ENCODE measurements around the gene CD53.
"Not testable (repeated sequence)": the region's sequence is repeated elsewhere in the genome, so short reads cannot be mapped to it uniquely, and the experiment has no call there.

The CD53 gene, protein sequence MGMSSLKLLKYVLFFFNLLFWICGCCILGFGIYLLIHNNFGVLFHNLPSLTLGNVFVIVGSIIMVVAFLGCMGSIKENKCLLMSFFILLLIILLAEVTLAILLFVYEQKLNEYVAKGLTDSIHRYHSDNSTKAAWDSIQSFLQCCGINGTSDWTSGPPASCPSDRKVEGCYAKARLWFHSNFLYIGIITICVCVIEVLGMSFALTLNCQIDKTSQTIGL

DNA sequence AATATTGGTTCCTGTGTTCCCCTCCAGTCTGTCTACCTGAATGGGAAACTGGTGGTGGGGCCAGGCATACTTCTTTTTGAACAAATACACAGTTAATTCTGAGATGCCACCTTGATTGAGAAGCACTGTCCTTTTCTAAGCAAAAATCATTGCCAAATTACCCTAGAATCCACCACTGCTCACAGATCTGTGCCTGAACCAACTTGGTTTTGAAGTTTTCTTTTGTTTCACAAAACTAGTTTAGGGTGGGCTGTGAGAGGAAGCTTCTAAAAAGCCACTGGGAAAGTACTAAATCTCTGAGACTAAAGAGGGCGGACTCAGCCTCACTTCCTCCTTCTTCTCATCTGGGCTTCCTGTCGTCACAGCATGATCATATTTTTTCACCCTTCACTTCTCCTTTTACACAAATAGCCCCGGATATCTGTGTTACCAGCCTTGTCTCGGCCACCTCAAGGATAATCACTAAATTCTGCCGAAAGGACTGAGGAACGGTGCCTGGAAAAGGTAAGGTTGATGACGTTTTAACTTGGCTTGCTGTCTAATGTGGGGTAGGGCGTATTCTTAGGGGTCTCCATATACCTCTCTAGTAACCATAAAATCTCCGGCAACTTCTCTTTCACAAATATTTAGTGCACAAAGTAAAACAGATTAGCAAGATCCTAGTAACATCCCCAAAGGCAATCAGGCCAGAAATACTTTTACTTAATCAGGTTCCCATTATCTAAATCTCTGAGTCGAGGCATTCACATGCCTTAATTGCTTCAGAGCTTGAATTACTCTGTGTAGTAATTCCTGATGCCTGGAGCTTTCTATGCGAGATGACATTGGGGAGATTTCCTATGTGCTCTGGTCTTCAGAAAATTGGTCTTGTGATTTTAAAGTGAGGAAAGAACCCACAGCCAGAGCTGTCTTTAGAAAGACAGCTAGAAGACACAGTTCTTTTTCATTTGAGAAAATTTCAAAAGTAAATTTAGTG lies at the start of gene CD53:
CD53 (plus strand) TSS at position 404 of the 976 bp plus-strand sequence. CDS start 18,261 bp downstream, outside the sequence.
- Histone ChIP-seq H3K9me3 (ENCODE audit: control insufficient read depth, insufficient read depth, low read length) (no peaks in the 10 kb centered on the region), H3K36me3 (ENCODE audit: control insufficient read depth, insufficient read depth, low read length) (no peaks in the 10 kb centered on the region), H3K27me3 (ENCODE audit: control insufficient read depth, insufficient read depth, low read length) (no peaks in the 10 kb centered on the region), H3K4me3 (ENCODE audit: low read depth, low read length) (no peak within 1 kb of the TSS), H3K9ac (ENCODE audit: low read depth, low read length) (no peak within 1 kb of the TSS), H3K4me1 (ENCODE audit: control insufficient read depth, insufficient read depth, low read length) (peaks cover 7% of the 10 kb centered on the region)

DNA sequence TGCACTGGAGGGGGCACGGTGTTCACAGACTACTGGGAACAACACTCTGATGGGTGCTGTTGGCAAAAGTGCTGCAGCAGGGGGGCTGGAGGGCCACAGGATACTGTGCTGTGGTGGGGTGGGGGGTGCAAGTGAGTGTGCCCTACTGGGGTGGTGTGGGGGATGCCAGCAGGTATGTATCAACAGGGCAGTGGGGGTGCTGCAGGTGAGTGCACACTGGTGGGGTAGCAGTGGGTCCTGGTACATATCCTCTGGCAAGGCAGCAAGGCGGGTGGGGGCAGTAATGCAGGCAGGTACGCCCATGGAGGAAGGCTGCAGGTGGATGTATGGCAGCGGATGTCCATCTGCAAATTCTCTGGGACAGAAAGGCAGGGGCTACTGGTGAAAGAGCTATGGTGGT lies 48.8 kb upstream of the CD53 start:
- H3K9me3 ChIP-seq (ENCODE audit: control insufficient read depth, insufficient read depth, low read length): no peaks in the 10 kb centered on the region
- H3K27me3 ChIP-seq (ENCODE audit: control insufficient read depth, insufficient read depth, low read length): no peaks in the 10 kb centered on the region
- H3K36me3 ChIP-seq (ENCODE audit: control insufficient read depth, insufficient read depth, low read length): no peaks in the 10 kb centered on the region
- no peak overlapping the region for H3K9ac ChIP-seq (ENCODE audit: low read depth, low read length)
- no peak overlapping the region for H3K4me3 ChIP-seq (ENCODE audit: low read depth, low read length)
- no peaks in the 10 kb centered on the region for H3K4me1 ChIP-seq (ENCODE audit: control insufficient read depth, insufficient read depth, low read length)

DNA sequence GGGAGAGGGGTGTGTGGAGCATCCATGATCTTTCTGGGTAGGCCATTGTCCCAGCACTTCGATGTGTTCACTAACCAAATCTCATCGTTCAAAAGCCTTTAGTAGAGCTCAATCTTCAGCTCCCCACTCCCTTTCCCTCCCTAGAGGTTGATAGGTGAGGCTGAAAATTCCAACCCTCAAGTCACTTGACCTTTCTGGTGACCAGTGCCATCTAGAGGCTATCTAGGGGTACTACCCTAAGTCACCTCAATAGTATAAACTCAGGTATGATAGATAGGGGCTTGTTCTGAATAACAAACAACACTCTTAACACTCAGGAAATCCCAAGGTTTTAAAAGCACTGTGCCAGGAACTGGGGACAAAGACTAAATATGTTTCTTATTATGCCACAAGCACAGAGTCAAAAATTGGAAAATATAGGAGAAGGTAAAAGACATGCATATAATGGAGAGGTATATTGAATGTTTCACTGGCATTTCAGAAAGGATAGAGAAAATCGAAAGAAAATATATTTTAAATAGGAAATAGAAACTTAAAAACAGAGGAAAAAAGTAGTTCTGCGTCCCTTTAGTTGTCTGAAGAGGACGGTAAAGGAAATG lies 42.9 kb upstream of the CD53 start:
- Histone ChIP-seq H3K36me3 (ENCODE audit: control insufficient read depth, insufficient read depth, low read length) (no peaks in the 10 kb centered on the region), H3K4me1 (ENCODE audit: control insufficient read depth, insufficient read depth, low read length) (no peaks in the 10 kb centered on the region), H3K4me3 (ENCODE audit: low read depth, low read length) (no peak overlapping the region), H3K9me3 (ENCODE audit: control insufficient read depth, insufficient read depth, low read length) (no peaks in the 10 kb centered on the region), H3K9ac (ENCODE audit: low read depth, low read length) (no peak overlapping the region), H3K27me3 (ENCODE audit: control insufficient read depth, insufficient read depth, low read length) (no peaks in the 10 kb centered on the region)

DNA sequence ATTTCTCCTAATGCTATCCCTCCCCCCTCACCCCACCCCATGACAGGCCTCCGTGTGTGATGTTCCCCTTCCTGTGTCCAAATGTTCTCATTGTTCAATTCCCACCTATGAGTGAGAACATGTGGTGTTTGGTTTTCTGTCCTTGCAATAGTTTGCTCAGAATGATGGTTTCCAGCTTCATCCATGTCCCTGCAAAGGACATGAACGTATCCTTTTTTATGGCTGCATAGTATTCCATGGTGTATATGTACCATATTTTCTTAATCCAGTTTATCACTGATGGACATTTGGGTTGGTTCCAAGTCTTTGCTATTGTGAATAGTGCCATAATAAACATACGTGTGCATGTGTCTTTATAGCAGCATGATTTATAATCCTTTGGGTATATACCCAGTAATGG lies 39.2 kb upstream of the CD53 start:
- not testable (repeated sequence) for H3K9ac ChIP-seq (ENCODE audit: low read depth, low read length); H3K27me3 ChIP-seq (ENCODE audit: control insufficient read depth, insufficient read depth, low read length); H3K36me3 ChIP-seq (ENCODE audit: control insufficient read depth, insufficient read depth, low read length); H3K4me3 ChIP-seq (ENCODE audit: low read depth, low read length); H3K9me3 ChIP-seq (ENCODE audit: control insufficient read depth, insufficient read depth, low read length); H3K4me1 ChIP-seq (ENCODE audit: control insufficient read depth, insufficient read depth, low read length)

DNA sequence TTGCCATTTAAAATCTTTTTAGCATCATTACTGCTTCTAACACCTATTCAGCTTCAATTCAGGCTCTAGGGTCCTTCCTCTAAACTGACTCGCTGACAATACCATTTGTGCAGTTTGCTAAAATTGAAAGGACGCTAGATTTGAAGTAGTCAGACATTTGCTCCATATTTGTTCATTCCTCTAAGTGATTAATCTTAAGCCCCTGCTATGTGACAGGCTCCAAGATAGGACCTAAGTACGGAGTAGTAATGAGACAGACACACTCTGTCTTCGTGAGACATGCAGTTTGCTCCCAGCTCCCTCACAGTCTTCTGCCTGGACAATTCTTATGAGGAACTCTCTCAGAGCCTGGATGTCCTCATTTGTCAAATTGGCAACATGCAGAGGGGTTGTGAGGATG lies 26.1 kb upstream of the CD53 start:
- no peak overlapping the region for H3K9ac ChIP-seq (ENCODE audit: low read depth, low read length)
- no peaks in the 10 kb centered on the region for H3K9me3 ChIP-seq (ENCODE audit: control insufficient read depth, insufficient read depth, low read length)
- H3K4me1 ChIP-seq (ENCODE audit: control insufficient read depth, insufficient read depth, low read length): no peaks in the 10 kb centered on the region
- no peaks in the 10 kb centered on the region for H3K36me3 ChIP-seq (ENCODE audit: control insufficient read depth, insufficient read depth, low read length)
- no peaks in the 10 kb centered on the region for H3K27me3 ChIP-seq (ENCODE audit: control insufficient read depth, insufficient read depth, low read length)
- H3K4me3 ChIP-seq (ENCODE audit: low read depth, low read length): no peak overlapping the region

DNA sequence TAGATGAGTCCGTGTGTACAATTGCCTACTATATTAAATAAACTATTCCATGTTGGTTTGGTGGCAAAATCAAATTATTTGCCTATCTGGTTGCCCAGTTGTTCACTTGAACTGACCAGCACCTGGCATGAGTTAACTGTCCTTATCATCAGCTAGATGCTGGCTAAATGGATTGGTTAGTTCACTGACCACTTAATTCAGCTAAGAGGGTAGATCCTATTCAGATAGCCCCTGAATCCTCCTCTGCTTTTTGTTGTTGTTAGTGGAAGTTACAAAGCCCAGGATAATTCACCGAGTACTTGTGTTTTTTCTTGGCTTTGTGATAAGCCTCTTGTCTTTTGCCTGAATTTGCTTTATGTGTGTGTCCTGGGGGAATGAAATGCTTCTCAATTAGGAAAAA lies 22.8 kb upstream of the CD53 start:
- H3K36me3 ChIP-seq (ENCODE audit: control insufficient read depth, insufficient read depth, low read length): no peaks in the 10 kb centered on the region
- no peak overlapping the region for H3K9ac ChIP-seq (ENCODE audit: low read depth, low read length)
- no peak overlapping the region for H3K4me3 ChIP-seq (ENCODE audit: low read depth, low read length)
- H3K27me3 ChIP-seq (ENCODE audit: control insufficient read depth, insufficient read depth, low read length): no peaks in the 10 kb centered on the region
- H3K9me3 ChIP-seq (ENCODE audit: control insufficient read depth, insufficient read depth, low read length): no peaks in the 10 kb centered on the region
- no peaks in the 10 kb centered on the region for H3K4me1 ChIP-seq (ENCODE audit: control insufficient read depth, insufficient read depth, low read length)

DNA sequence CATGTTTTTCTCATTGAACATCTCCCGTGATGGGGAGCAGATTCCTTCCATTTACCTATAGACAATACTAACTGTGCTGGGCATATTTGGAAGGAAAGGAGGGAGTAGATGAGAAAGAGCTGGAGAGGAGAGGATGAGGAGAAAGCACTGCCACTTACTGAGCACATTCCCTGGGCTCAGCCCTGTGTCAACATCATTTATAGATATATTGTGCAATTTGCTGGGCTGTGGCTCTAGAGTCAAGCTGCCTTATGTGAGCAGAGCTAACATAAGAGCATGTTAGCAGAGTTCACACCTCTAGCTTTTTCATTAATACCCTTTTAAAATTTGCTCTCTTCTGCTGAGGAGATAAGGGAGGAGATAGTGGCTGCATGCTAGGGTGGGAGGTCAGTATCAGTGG lies 22.3 kb upstream of the CD53 start:
- no peaks in the 10 kb centered on the region for H3K27me3 ChIP-seq (ENCODE audit: control insufficient read depth, insufficient read depth, low read length)
- H3K9me3 ChIP-seq (ENCODE audit: control insufficient read depth, insufficient read depth, low read length): no peaks in the 10 kb centered on the region

DNA sequence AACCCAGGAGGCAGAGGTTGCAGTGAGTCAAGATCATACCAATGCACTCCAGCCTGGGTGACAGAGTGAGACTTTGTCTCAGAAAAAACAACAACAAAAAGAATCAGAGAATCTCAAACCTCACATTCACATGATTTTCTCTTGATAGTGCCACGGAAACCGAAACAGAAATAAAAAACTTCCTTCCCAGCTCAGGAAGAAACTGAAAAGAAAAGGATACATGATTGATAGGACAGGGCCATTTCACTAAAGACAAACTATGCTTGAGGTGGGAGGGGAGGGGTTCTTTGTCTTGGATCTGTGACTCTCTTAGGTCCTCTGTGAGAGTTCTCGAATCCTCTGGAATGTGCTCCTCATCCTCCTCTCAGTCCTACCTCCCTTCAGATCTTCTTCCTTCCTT lies 19.8 kb upstream of the CD53 start:
- H3K9ac ChIP-seq (ENCODE audit: low read depth, low read length): no peak overlapping the region
- H3K36me3 ChIP-seq (ENCODE audit: control insufficient read depth, insufficient read depth, low read length): no peaks in the 10 kb centered on the region
- no peaks in the 10 kb centered on the region for H3K4me1 ChIP-seq (ENCODE audit: control insufficient read depth, insufficient read depth, low read length)
- no peak overlapping the region for H3K4me3 ChIP-seq (ENCODE audit: low read depth, low read length)
- H3K9me3 ChIP-seq (ENCODE audit: control insufficient read depth, insufficient read depth, low read length): no peaks in the 10 kb centered on the region
- no peaks in the 10 kb centered on the region for H3K27me3 ChIP-seq (ENCODE audit: control insufficient read depth, insufficient read depth, low read length)

More for the DNA sequence above, 22.3 kb upstream of the CD53 start:
- Histone ChIP-seq H3K4me3 (ENCODE audit: low read depth, low read length) (no peak overlapping the region), H3K4me1 (ENCODE audit: control insufficient read depth, insufficient read depth, low read length) (no peaks in the 10 kb centered on the region), H3K9ac (ENCODE audit: low read depth, low read length) (no peak overlapping the region), H3K36me3 (ENCODE audit: control insufficient read depth, insufficient read depth, low read length) (no peaks in the 10 kb centered on the region)

DNA sequence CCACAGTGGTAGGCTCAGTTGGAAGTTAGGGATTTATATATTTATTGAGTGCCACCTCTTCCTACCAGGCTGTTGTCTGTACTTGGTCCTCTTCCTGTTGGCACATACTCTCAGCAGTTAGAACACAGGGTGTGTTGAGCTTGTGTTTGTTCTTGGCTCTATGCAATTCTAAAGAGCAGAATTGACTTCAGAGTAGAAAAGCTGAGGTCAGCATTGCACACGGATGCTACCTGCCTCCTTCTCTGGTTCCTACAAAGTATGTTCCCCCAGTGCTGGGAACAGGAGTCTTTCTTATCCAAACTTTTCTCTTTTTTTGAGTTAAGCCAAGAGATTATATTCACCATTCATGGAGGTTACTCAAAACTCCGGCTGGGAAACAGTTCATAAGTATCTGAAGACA lies 16.5 kb upstream of the CD53 start:
- Histone ChIP-seq H3K9ac (ENCODE audit: low read depth, low read length) (no peak overlapping the region), H3K36me3 (ENCODE audit: control insufficient read depth, insufficient read depth, low read length) (no peaks in the 10 kb centered on the region), H3K4me1 (ENCODE audit: control insufficient read depth, insufficient read depth, low read length) (no peaks in the 10 kb centered on the region), H3K4me3 (ENCODE audit: low read depth, low read length) (no peak overlapping the region), H3K27me3 (ENCODE audit: control insufficient read depth, insufficient read depth, low read length) (no peaks in the 10 kb centered on the region), H3K9me3 (ENCODE audit: control insufficient read depth, insufficient read depth, low read length) (no peaks in the 10 kb centered on the region)

DNA sequence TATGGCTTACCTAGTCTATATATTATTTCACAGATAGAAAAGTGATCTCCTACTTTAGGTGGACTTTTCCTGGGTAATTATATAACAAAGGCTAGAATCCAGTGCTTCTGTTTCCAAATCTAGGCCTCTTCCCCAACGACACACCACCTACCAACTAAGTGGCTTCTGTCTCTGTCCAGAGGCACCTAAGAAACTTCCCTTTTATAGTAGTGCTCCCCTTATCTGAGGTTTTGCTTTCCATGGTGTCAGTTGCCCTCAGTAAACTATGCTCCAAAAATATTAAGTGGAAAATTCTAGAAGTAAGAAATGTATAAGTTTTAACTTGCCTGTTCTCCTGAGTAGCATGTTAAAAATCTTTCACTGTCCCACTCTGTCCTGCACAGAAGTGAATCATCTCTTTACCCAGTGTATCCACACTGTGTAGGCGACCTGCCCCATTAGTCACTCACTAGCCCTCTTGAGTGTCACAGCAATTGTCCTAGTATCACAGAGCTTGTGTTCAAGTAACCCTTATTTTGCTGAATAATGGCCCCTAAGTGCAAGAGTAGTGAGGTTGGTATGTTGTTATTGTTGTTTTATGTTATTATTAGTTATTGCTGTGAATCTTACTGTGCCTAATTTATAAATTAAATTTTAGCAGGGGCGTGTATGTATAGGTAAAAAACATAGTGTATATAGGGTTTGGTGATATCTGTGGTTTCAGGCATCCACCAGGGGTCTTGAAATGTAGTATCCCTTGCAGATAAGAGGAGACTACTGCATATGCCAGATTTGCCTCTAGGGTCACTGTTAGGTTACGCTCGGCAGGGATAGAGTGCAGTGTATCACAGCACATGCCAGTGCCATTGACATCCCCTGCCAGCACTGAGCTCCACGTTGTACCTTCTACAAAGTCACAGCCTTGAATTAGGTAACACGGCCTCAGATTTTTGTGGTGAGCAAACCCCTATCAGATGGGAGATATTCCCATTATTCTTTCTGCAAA lies 14.7 kb upstream of the CD53 start:
- H3K4me3 ChIP-seq (ENCODE audit: low read depth, low read length): no peak overlapping the region

DNA sequence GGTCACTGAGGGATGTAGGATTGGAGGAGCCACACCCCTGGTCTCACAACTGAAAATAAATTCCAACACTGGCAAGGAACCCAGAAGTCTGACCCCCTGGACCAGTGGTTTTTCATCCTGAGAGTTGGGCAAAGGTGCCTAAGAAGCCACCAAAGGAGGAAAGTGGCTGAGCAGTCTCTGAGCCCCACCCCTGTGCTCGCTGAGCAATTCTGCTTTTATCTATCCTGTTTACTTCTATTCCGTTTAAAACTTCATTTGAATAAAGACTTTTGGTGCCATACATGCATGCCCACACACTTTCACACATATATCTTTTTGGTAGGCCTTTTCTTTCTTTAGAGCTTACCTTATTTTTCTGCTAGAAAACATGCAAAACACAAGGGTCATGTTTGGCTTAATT lies 13.9 kb upstream of the CD53 start:
- H3K36me3 ChIP-seq (ENCODE audit: control insufficient read depth, insufficient read depth, low read length): no peaks in the 10 kb centered on the region
- no peaks in the 10 kb centered on the region for H3K27me3 ChIP-seq (ENCODE audit: control insufficient read depth, insufficient read depth, low read length)
- no peaks in the 10 kb centered on the region for H3K9me3 ChIP-seq (ENCODE audit: control insufficient read depth, insufficient read depth, low read length)
- H3K4me3 ChIP-seq (ENCODE audit: low read depth, low read length): no peak overlapping the region
- no peak overlapping the region for H3K9ac ChIP-seq (ENCODE audit: low read depth, low read length)
- H3K4me1 ChIP-seq (ENCODE audit: control insufficient read depth, insufficient read depth, low read length): no peaks in the 10 kb centered on the region

More for the DNA sequence above, 14.7 kb upstream of the CD53 start:
- H3K36me3 ChIP-seq (ENCODE audit: control insufficient read depth, insufficient read depth, low read length): no peaks in the 10 kb centered on the region
- no peaks in the 10 kb centered on the region for H3K27me3 ChIP-seq (ENCODE audit: control insufficient read depth, insufficient read depth, low read length)
- no peaks in the 10 kb centered on the region for H3K4me1 ChIP-seq (ENCODE audit: control insufficient read depth, insufficient read depth, low read length)
- H3K9ac ChIP-seq (ENCODE audit: low read depth, low read length): no peak overlapping the region
- no peaks in the 10 kb centered on the region for H3K9me3 ChIP-seq (ENCODE audit: control insufficient read depth, insufficient read depth, low read length)
